A204.1 (cell line): Measurements from ENCODE around the gene RNF138.
"Not testable (repeated sequence)": the region's sequence is repeated elsewhere in the genome, so short reads cannot be mapped to it uniquely, and the experiment has no call there.

Experiments used
- FAIRE-seq: peaks from 2 replicates; lab custom pipeline; 2012; peaks lifted over from hg19 to GRCh38; lab: Jason Lieb, UNC

Gene RNF138

GRCh38 chr18:32095900-32096229 is 4.2 kb downstream of the RNF138 start:
- FAIRE-seq, result no peak

DNA sequence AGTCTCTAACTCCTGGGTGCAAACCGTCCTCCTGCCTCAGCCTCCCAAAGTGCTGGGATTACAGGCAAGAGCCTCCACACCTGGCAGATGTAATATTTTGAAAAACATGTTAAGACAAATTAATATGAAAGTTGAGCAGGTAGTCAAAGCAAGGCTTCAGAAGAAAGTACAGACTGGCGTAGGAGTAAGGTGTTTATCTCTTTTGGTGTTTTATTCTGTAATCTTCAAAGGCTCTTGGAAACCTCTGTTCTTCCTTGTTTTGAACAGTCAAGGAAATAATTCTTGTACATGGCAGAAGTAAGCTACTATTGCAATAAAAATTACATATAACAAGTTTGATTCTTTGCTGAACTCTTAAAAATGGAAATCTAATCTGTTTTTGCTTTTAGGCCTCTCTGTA is 5.3 kb downstream of the RNF138 start:
- FAIRE-seq, result no peak

DNA sequence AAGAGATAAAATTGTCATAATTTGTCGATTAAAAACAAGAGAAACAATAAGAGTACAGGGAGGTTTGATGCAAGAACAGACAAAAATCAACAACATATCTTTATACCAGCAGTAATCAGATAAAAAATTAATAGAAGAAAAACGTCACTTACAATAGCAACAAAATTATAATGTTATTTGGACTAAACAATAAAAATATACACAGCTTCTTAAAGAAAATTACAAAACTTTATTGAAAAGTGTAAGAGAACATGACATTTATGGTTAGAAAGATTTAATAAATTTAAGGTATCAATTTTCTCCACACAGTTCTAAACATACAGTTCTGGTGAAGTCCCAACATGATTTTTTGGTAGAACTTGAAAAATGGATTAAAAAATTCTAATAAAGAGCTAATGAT is 12.8 kb downstream of the RNF138 start:
- no peak for FAIRE-seq

- FAIRE-seq, result no peak
Measured at GRCh38 chr18:32110005-32110404, 18.3 kb downstream of the RNF138 start.

- no peak for FAIRE-seq
Measured at GRCh38 chr18:32111706-32112105, 20.0 kb downstream of the RNF138 start.

DNA sequence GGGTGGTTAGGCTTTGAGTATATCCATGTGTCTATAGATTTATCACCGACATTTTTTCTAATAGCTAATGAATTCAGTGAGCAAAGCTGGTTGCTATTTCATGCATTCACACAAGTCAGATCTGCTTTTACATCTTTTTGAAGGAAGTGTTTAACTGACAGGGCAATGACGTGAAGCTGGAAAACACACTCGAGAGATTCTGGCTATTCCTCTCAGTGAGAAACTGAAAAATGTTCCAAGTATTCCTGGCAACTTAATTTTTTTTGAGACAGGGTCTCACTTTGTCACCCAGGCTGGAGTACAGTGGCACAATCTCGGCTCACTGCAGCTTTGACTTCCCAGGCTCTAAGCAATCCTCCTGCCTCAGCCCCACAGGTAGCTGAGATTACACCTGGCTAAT is 21.2 kb downstream of the RNF138 start:
- FAIRE-seq, result no peak

DNA sequence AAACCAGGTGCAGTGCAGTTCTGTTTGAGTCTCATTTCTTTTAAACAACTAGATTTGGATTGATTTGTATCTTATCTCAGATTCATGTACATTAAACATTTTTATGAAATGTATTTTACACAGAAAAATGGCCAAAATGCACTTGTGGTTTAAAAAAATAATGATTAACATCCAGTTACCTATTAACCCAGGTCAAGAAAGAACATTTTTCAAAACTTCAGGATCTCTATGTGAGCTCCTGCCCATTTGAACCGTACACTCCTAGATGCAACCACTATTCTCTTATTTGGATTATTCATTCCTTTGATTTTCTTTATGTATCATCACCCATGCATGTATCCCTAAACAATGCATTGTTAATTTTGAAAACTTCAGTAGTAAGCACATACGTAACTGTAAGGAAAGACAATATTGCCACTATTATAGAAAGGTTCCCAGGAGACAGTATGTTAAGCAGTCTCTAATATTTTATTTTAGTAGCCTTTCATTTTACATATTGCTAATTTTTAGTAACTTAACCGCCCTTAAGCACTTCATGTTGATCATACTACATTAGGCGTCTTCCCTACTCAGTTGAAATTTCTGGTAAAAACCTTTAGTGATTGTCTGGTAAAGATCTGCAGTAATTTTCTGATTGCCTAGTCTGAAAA is 22.7 kb downstream of the RNF138 start:
- no peak for FAIRE-seq

GRCh38 chr18:32122039-32122438 is 30.4 kb downstream of the RNF138 start:
- FAIRE-seq, result no peak

DNA sequence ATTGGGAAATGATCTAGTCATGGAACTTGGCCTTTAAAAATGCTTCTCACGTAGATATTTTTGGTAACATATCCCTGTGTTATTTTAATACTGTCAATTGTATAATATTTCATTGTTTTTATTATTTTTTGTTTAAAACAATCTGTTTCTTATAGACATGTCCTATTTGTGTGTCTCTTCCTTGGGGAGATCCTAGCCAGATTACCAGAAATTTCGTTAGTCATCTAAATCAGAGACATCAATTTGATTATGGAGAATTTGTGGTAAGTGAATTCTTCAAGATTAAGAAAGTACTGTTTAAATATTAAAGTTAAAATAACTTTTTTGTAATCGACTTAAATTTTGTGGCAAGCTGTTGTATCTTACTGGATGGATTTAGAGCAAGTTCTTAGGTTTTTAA is 34.9 kb downstream of the RNF138 start:
- peak; percentile 75 for FAIRE-seq

DNA sequence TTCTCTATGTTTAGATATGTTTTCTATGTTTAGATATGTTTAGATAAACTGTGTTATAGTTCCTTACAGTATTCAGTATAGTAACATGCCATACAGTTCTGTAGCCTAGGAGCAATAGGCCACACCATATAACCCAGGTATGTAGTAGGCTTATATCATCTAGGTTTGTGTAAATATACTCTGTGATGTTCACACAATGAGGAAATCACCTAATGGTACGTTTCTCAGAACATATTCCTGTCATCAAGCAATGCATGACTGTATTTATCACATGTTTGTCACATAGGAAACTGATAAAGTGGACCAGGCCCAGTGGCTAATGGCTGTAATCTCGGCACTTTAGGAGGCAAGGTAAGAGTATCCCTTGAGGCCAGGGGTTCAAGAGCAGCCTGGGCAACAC is 44.0 kb downstream of the RNF138 start:
- FAIRE-seq, result no peak

GRCh38 chr18:32138332-32138982 is 46.8 kb downstream of the RNF138 start:
- FAIRE-seq, result no peak

DNA sequence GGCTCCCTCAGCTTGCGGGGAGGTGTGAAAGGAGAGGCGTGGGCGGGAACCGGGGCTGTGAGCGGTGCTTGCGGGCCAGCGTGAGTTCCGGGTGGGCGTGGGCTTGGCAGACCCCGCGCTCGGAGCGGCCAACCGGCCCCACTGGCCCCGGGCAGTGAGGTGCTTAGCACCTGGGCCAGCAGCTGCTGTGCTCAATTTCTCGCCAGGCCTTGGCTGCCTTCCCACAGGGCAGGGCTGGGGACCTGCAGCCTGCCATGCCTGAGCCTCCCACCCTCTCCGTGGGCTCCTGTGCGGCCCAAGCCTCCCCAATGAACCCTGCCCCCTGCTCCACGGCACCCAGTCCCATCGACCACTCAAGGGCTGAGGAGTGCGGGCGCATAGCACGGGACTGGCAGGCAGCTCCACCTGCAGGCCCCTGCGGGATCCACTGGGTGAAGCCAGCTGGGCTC is 48.2 kb downstream of the RNF138 start:
- no peak for FAIRE-seq

DNA sequence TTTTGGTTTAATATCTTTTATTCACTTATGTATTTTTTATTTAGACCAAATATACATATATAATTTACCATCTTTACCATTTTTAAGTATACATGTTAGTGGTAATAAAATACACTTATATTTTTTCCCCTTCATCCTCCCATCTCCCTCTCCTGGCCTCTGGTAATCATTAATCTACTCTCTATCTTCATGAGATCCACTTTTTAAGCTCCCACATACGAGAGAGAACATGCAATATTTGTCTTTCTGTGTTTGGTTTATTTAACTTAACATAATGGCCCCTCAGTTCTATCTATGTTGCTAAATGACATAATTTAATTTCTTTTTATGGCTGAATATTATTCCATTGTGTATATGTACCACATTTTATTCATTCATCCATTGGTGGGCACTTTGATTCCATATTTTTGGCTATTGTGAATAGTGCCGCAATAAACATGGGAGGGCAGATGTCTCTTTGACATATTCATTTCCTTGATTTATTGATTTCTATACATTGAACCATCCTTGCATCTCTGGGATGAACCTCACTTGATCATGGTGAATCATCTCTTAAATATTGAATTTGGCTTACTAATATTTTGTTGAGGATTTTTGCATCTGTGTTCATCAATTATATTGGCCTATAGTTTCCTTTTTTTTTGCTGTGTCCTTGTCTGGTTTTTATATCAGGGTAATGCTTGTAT is 56.7 kb downstream of the RNF138 start:
- no peak for FAIRE-seq

DNA sequence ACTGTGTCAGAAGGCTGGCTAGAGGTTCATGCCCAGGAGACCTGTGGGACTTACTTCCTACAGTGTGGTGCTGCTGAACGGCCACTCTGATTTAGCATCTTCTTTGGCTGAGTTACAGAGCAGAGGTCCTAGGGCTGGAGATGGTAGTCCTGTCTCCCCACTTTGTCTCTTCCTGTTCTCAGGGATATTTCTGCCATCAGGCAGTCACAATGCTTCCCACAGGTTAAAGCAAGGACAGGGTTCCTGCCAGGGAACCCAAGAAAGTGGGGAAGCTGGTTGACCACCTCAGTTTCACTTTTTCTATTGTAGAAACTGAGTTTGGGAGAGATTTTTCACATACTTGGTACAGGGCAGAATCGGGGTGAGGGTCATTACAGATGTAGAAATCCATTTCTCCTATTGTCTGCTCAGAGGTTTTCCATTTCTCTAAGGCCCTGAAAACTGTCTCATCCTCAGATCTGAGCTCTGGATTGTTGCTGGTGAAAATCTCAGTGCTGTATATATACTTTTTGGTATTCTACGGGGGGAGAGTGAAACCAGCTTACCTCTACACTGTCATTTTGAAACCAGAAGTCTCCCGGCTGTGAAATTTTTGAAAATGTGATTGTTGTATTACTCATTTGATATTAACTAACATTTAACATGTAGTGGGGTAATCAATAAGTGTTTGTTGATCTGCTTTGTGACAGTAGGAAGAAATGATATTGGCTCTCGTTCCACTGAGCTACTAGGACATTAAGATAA is 61.2 kb downstream of the RNF138 start:
- no peak for FAIRE-seq

DNA sequence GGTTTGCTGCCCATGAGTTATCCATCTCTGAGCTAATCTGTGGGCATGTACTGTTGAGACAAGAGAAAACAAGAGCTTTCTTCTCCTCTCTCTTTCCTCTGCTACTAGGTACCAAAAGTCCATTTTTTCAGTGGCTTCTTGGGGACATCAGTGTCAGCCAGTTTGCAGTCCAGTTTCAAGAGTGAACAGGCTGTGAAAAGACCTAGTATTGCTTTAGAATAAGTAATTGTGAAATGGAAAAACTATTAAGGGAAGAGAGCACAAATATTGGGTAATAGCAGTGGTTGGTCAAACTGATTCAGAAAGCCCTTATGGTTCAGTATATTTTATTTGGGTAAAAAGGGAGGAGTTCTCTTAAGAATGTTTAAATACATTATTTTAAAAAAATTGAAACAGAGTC is 65.2 kb downstream of the RNF138 start:
- FAIRE-seq, result no peak

DNA sequence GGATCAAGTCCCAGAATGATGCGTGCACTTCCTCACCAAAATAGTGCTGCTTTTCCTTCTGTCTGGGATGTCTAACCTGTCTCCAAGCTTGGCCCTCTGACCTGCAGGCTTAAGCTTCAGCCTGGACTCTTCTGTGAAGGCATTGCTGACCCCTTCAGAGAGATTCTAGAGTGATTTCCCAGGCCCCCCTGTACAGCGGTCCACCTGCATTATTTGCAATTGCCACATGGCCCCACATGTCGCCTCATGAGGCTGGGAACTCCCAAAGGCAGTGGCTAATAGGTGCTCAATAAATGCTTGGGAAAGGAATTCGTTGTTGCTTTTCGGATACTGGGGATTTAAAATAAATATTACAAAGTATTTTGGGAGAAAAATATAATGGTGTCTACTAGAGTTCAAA is 65.9 kb downstream of the RNF138 start:
- no peak for FAIRE-seq

DNA sequence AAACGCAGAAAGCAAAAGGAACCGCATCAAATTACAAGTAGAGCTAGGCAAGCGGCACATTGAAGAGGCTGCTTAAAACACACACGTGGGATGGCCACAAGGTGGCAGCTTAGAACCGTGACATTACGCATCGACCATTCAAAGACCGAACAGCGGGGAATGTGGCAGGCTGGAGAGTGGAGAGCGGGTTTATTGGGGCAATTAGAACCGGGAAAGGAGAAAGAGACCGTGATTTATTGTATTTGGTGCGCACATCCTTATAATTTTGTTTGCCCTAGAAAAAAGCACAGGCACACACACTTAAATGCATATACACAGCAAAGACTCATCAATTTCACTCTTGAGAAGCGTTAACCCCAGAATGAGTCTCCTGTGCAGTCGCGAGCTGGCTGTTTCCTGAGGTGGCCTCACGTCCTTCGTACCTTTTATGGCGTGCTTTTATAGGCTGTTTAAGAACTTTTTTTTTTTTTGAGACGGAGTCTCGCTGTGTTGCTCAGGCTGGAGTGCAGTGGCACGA is 66.5 kb downstream of the RNF138 start:
- FAIRE-seq, result peak; percentile 83

DNA sequence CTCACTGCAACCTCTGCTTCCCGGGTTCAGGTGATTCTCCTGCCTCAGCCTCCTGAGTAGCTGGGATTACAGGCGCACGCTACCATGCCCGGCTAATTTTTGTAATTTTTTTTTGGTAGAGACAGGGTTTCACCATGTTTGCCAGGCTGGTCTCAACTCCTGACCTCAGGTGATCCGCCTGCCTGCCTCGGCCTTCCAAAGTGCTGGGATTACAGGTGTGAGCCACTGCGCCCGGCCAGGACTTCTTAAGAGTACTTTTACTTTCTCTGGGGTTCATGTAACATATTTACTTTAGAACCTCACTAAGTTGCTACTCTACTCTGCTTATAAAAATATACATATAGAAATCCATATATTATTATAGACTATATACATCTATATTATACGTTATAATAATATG is 67.0 kb downstream of the RNF138 start:
- FAIRE-seq, result not testable (repeated sequence)

GRCh38 chr18:32160547-32160946 is 68.9 kb downstream of the RNF138 start:
- no peak for FAIRE-seq

GRCh38 chr18:32167980-32168730 is 76.5 kb downstream of the RNF138 start:
- FAIRE-seq, result no peak

DNA sequence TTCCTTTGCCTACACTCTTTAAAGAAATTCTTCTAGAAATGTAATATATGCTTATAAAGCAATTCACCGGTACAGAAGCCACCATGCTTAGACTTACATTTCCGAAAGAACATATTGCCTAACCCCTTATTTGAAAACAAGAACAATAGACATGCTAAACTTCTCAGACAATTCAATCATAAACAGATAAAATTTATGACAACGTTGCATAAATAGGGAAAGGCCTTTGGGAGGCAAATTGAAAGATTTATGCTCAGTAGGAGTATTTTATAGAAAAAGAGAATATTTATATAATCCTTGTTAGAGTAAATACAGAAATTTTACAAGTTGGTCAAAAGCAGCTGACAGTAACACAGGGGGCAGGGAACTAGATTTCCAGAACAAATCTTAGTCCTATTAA is 82.0 kb downstream of the RNF138 start:
- FAIRE-seq, result no peak

DNA sequence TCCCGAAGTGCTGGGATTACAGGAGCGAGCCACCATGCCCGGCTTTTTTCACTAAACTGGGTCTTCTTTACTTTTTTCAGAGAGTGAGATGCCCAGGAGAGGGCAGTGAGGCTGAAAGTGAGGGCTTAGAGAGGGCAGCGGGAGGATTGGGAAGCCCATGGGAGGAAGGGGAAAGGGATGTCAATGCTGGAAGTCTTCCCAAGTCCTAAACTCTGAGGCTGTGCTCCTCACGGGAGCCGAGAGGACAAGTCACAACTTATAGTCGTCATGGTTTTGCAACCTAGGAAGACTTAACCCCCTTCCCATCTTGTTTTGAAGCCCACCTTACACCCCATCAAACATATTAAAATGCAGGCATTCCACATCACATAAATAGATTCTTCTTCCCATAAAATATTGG is 83.0 kb downstream of the RNF138 start:
- FAIRE-seq, result no peak
